HT1080 (cell line): ENCODE results near the gene NSMF. TPM values are rescaled to one million over a fixed set of nuclear protein-coding genes. Genes with fewer than 3 reads are reported as not detected.

Experiments
- DNase-seq: peaks from one replicate; pipeline ENCODE4 v3.0.0-alpha.2; 2015; ENCODE audit warnings: low read depth
- total RNA-seq: library from RNA; depleted of rRNA; stranded (reverse); fragments of >200 nt; shearing (Covaris generic); gene quantifications from 2 replicates; pipeline ENCODE4 v1.2.3, GENCODE V29; 2014

The NSMF gene
- total RNA-seq, 1 experiment from 2014 or later: 40.0 TPM

DNA sequence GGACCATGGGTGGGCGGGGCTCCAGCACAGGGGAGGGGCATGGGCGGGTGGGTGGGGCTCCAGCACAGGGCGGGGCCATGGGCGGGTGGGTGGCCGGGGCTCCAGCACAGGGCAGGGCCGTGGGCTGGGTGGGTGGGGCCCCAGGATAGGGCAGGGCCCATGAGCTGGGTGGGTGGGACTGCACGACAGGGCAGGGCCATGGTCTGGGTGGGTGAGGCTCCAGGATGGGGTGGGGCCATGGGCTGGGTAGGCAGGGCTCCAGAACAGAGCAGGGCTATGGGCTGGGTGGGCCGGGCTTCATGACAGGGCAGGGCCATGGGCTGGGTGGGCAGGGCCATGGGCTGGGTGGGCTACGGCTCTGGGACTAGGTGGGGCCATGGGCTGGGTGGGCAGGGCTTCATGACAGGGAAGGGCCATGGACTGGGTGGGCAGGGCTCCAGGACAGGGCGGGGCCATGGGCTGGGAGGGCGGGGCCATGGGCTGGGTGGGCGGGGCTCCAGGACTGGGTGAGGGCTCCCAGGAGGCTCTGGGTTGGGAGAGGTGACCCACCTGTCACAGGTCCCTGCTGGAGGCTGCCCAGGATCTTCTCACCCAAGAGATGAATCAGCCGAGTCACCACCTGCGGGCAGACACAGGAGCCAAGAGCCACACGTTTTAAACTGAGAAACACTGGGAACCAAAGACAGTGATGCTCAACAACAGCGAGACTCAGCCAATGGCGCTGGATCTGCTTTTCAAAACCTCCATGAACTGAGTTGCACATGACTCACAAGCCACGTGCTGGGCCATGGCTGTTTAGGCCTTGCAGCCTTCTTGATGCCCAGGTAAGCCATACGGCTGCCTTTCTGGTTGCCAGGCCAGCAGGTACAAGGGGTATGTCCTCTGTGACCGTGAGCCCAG, 33.6 kb upstream of the NSMF start:
- DNase-seq: peak; percentile 28

DNA sequence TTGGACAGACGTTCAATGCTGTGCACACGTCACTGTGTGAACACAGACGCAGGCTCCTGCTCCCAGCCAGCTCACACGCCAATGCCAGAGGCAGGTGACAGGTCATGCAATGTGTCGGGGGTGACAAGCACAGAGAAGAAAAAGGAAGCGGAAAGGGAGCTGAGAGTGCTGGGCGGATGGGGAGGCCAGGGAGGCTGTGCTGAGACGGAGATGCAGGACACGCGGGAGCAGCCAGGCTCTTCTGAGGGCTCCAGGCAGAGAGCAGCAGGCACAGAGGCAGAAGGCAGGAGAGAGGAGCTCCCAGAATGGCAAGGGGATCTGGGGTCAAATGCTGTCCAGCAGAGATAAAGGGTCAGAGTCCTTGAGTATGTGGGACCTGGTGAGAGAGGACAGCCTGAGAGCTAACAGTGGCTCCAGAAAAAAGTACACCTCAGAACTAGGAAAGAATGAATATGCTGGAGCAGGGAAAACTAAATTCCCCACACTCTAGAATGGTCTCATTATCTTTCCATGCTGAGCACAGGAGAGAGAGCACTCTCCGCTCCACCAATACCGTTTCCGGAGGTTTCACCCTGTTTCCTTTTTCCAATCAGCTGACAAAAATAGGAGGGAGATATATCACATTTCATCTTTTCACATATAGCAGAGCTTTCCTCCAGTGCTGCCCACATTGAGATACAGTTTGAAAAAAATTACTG, 32.8 kb upstream of the NSMF start:
- no peak for DNase-seq

DNA sequence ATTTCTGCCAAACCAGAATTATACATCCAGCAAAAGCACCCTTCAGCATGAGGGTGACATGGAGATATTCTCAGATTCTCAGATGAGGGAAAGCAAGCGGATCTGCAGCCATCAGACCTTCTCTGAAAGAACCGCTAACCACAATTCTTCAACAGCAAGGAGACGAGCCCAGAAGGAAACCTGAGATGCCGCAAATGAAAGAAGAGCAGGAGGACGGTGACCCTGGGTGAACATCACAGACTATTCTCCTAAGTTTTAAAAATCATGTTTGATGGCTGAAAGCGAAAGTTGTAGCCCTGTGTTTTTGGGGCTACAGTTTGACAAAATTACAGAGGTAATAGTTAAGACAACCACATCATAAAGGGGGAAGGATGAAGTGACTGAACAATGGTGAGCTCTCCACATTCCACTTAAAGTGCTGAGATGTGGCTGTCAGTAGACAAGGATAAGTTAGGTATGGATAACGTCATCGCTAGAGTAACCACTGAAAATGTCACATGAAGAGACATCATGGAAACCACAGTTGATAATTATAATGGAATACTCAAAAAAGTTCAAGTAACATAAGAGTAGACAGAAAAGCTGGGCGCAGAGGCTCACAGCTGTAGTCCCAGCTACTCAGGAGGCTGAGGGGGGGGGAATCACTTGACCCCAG, 31.5 kb upstream of the NSMF start:
- no peak for DNase-seq

DNA sequence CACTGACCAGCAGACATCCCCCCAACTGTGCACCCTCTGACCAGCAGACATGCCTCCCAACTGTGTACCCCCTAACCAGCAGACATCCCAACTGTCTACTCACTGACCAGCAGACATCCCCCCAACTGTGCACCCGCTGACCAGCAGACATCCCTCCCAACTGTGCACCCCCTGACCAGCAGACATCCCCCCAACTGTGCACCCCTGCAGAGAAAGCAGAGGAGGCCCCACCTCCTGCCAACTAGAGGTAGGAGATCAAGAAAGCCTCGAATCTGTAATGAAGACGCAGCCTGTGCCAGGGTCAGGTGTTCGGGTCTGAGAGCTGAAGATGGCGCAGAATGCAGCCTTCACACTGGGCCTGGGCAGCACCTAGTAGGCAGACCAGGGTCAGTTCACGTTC, 29.8 kb upstream of the NSMF start:
- DNase-seq: no peak

DNA sequence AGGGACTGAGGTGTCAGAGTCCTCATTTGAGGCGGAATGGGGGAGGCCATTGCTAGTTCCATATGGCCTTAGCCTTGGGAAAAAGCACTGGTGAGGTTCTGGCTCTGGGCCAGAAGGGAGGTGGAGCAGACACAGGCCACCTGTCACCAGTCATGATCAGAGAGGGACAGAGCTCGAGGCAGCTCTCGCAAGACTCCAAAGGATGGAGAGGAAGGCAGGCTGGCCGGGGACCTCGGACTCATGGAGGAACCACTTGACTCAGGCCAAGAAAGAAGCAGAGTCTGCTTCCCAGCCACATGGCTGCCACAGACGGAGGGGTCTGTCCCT, 29.2 kb upstream of the NSMF start:
- DNase-seq: no peak

DNA sequence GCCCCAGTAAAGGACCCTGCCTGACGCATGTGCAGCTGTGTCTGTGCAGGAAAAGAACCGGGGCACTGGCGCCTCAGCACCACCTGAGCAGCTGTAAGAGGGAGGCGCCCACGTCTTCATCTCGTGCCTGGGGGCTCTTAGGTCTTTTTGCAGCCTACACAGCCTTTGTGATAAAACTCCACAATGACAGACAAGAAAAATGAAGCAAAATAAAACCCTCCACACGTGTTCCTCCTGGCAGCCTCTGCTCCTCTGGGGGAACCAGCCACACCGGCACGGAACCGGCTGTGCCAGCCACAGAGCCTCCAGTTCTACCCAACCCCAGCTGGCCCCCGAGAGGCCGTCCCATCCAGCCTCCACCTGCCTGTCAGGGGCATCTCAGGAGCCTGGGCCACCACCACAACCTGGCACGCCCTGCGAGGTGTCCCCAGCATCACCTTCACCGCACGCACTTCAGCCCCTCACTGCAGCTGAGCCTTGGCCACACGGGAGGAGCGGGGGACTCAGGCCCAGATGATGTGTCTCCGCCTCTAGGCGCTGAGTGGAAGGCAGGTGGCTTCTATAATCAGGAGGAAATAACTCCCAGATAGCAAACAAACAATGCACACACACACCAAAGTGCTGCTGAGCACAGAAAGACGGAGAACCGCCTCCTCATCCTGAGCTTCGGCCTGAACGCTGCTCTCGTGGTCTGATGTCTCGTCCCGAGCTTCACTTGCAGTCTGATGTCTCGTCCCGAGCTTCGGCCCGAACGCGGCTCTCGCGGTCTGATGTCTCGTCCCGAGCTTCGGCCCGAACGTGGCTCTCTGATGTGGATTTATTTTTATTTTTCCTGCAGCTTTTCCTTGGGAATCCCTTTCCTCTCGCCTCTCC, 28.6 kb upstream of the NSMF start:
- no peak for DNase-seq

DNA sequence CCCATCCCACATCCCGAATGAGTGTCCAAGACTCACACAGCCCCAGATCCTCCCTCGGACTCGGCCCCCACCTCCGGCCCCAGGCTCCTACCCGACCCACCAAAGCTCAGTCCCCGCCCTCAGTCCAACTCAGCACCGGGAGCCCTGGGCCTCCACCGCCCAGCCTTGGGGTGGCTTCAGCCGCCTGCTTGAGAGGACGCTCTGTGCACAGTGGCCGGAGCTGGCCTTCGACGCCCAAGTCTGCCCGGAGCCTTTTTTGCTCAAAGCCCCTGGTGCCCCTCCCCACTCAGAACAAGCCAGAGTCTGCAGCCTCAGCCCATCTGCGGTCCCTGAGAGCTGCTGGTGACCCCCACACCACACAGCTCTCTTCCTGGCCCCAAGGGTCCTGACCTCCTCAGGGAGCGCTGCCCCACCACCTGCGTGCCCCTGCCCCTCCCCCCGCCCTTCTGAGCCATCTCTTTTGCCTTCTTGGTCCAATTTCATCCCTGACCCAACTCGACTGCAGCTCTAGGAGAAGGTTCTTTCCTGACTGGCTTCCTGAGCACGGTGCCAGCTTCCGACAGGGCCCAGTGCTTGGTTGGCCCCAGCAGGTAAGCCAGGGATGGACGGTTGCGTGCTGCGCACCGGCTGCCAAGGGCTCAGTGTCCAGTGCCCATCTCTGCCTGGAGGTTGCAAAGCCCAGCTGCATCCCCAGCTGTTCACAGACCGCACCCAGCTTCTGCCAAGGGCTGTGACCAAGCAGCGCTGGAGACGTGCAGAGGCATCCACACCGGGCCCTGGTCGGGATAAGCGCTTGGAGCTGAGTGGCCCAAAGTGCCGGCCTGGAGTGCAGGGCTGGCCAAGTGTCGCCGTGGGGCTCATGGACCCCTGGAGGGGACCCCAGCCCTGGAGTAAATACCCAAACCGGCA, 27.7 kb upstream of the NSMF start:
- no peak for DNase-seq

DNA sequence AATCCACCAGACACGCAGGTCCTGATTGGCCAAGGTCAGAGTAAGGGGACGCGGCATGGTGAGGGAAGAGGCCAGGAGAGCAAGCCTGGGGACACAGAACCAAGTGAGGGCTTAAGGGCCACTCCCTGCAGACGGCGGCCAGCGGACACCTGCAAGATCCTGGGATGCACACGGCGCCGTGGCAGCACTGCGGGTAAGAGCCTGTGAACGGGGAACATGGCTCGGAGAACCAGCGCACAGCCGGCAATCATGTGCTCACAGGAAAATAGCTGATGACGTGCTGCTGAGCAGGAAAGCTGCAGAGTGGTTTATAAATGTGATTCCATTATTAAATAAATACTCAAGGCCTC, 27.0 kb upstream of the NSMF start:
- no peak for DNase-seq

DNA sequence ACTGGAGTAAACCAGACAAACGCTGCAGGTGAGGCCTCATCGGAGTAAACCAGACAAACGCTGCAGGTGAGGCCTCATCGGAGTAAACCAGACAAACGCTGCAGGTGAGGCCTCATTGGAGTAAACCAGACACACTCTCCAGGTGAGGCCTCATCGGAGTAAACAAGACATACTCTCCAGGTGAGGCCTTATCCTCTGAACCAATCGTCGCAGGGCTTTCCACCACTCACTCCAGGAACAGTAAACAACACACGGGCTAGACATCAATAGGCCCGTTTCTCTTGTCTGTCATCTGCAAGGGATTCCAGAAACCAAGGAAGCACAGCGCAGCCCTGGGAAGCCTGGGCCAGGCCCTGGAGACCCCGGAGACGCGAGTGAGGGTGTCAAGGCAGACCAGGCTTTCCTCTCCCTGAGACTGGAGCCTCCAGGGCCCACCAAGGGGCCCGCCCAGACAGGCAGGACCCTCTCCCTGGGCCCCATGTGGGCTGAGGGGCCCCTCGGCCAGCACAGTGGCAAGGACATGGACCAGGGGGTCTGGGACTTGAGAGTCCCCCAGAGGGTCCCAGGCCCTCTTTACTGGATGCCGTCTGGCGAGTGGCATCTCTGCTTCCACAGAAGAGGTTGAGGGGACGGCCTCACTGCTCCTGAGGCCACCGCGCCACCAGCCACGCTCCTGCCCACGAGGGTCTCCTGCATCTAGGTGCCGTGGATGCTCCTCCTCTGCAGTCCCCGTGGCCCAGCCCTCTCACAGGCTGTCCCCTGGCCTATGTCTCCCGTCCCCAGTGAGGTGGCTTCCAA, 26.4 kb upstream of the NSMF start:
- no peak for DNase-seq

DNA sequence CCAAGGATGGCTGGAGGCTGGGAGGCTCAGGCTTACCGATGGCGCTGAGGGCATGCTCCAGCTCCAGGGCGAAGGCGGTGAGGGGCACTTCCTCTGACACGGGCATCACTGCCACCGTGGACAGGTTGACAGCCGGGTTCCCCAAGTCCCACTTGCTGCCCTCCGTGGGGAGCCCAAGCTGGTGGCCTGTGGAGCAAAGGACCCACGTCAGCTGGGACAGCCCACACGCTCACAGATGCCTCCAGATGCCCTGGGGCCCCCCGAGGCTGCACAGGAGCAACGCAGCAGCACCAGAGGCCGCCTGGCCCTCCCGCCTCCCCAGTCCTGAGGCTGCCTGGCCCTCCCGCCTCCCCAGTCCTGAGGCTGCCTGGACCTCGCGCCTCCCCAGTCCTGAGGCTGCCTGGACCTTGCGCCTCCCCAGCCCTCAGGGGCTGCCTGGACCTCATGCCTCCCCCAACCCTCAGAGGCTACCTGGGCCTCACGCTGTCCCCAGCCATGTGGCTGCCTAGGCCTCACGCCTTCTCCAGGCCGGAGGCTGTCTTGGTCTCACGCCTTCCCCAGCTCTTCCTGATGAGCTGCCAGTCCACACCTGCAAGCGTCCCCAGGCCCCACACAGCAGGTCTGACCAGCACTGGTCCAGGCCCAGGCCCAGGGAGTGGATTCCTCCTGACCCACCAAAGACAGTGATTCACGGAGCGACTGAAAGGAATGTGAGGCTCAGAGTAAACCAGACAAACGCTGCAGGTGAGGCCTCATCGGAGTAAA, 25.6 kb upstream of the NSMF start:
- no peak for DNase-seq

DNA sequence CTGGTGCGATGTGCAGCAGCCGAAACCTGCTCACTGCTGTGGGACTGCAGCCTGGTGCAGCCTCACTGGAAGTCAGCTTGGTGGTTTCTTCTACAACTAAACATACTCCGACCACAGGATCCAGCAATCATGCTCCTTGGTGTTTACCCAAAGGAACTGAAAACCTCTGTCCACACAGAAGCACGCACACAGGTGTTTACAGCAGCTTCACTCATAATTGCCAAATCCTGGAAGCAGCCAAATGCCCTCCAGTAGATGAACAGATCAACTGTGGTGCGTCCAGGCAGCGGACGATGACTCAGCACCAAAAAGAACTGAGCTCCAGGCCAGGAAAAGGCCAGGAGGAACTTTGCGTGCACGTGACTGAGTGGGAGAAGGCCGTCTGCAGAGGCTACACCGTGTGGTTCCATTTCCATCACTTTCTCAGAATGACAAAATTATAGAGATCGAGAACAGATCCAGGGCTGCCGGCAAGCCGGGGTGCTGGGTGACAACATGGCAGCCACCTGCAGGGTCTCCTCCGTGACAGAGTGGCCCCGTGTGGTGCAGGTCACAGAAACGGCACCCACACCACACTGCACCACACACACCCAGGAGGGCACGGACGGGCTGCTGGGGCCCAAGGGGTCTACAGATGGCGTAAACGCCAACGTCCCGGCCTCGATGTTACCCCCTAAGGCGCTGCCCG, 23.1 kb upstream of the NSMF start:
- DNase-seq: peak; percentile 66

DNA sequence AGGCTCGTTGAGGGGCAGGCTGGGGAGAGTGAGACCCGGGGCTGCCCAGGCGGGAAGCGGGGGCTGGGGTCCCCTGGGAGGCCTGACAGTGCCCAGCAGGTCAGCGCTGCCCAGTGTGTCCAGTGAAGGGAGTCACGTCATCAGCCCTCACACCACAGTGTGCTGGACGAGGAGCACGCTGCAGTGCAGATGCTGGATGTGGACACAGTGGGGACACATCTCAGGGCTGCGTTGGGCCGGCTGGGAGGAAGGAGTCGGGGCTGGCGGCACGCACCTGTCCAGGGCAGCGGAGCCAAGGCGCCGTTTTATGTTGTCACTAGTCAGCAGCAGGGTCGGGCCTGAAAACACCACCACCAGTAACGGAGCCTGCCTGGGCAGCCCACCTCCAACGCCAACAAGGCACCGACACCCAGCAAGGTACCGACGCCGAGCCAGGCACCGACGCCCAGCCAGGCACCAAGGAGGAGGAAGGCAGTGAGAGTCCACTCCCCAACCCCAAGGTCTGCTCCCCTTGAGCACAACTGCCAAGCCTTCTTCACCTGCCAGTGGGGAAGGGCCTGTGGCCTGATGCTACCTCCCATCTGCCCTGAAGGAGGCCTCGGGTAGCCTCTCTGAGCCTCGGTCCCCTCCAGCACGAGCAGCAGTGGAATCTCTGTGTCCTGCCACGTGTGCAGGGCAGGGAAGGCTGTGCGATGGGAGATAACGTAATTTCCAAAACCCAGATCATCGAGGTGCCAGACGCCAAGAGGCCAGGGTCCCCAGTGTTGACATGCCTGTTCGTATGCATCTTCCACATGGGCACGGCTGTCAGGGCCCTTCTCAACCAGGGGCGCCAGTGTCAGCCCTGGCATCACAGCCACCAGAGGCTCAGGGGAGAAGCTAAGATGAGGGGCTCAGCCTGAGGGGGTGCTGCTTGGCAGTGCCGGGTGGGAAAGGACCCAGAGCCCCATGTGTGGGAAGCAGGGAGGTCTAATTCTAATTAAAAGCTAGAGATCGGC, 21.9 kb upstream of the NSMF start:
- DNase-seq: no peak

DNA sequence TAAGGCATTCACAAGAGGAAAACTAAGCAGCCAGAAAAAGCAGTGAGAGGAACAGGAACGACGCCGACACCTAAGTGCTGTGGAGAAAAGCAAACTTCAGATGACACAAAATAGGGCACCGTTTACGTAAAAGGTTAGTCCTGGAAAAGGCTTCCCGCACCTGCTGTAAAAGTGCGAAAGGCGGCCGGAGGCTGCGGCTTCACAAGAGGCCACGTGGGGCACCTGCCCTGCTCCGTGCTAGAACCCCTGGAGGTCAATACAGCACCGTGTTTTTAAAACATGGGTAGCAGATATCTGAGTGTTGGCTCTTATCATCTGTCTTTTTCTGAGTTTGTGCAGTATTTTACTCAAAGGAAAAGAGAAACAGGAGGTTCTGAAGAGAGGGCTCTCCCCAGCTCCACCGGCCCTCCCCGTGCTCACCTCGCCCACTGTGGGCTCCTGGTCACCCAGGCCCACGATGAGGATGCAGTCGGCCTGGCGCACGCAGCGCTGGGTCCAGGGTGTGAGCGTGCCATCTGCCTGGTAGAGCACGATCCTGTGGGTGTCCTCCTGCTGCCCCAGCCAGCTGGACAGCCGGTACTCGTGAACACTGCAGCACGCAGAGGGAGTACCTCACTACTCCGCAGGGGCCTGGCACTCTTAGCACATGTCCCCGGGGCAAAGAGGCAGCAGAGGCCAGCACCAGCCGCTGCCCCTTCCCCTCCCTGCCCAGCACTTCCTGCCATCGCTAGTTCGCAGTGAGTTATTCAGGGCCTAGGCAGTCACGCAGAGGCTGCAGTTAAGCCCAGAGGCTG, 21.0 kb upstream of the NSMF start:
- DNase-seq: no peak

DNA sequence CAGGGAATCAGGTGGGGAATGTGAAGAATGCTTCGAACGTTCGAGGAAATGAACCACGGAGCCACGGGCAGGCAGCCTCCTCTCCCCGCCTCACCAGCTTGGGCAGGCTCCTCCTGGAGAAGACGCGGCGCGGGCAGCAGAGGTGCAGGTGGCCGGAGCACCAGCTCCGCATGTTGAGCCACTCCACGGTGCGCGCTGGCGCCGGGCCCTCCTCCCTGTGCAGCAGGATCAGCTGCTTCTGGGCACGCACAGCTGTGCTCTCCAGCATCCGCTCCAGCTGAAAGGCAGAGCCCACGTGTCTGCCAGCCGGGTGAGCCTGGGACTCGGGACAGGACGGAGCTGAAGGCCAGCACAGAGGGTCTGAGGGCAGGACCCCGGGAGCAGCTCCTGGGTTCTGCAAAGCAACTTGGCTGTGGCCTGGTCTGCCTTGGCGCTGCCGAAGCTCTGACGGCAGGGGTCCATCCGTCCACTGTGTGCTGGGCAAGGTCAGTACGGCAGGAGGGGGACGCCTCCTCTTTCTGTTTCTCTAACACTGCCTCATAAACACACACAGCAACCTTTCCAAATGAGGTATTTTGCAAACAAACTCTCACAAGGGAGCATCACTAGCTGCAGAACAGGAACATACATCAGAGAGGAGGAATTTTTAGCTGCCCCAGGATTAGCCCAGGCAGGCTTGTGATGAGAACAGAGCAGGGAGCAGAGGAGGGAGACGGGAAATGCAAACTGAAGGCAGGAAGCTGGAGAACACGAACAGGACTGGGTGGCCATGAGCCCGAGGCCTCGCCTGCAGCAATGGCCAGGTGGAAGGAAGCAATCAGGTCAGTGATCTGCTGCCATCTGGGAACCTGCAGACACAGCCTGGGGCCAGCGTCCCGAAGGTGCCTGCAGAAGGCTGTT, 20.1 kb upstream of the NSMF start:
- no peak for DNase-seq

DNA sequence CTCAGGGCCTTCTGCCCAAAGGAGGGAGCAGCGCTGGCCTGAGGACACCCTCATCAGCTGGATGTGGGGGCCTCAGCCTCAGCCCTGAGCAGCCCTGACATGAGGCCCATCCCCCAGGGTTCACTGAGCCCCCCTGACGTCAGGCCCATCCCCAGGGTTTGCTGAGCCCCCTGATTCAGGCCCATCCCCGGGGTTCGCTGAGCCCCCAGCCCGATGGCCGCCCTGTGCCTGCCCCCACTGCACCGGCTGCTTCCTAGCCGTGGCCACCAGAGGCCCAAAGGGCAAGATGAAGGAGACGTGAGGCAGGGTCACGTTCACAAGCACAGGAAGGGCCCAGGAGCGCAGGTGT, 19.5 kb upstream of the NSMF start:
- DNase-seq: no peak
